ENCODE measurements around the gene SNCAIP. TPM values are rescaled to one million over a fixed set of nuclear protein-coding genes. Genes with fewer than 3 reads are reported as not detected.

Gene SNCAIP
- total RNA-seq, 1 experiment from 2014 or later, result not detected

DNA sequence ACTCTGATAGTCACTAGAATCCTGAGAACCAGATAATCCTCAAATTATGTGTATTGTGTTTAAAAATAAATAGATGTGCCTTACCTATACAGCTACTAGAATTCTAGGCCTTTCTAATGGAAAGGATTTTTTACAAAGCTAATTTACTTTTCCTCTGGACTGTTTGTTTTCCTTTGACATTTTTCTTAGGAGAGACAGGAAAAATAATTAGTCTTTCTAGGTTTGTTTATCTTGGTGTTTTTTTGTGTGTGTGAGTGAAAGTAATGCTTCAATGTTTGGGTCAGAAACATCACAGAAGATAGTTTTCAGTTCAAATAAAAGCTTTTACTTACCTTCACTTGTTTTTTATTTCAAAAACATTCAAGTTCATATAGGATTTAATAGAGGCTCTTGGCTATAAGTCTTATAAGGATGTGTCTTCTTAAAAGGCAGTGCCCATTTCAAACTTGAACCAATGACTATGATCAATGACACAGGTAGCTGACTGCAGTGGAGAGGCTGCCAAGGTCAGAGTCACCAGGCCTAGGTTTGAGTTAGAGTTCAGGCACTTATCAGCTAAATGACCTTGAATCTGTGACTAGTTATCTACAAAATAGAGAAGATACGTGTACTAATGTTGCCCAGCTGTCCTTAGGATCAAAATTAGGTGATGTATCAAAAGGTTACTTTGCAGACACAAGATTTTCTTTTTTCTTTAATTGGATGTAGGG is 92.8 kb downstream of the SNCAIP start:
- DNase-seq (ENCODE audit: low read depth, low spot score), result no peak
- in situ Hi-C loops (cut with HindIII; ENCODE audit: low pct_unique_long_range_greater_than_20kb, low sequenced_read_pairs), result no loop called here

DNA sequence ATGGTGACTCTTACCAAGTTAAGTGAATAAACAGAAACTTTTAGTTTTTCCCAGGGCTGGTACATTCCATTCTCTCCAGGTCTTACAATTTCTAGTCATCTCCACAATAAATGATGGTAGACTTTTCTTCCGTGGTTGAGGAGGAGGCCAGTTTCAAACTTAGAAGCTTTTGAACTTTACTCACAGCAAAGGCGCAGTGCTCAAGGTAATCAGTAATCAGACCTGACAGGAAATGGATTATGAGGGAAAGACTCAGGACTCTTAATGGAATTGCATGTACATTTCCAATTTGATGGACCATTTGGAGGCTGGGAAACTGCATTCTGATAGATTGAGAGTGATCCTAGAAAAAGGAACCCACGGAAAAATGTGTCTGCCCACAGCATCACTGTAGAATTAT is 93.7 kb downstream of the SNCAIP start:
- in situ Hi-C loops (cut with HindIII; ENCODE audit: low pct_unique_long_range_greater_than_20kb, low sequenced_read_pairs), result no loop called here

GRCh38 chr5:122406181-122406580 is 94.1 kb downstream of the SNCAIP start:
- DNase-seq (ENCODE audit: low read depth, low spot score), result no peak
- in situ Hi-C loops (cut with HindIII; ENCODE audit: low pct_unique_long_range_greater_than_20kb, low sequenced_read_pairs), result no loop called here

More for the DNA sequence above, 93.7 kb downstream of the SNCAIP start:
- no peak for DNase-seq (ENCODE audit: low read depth, low spot score)

DNA sequence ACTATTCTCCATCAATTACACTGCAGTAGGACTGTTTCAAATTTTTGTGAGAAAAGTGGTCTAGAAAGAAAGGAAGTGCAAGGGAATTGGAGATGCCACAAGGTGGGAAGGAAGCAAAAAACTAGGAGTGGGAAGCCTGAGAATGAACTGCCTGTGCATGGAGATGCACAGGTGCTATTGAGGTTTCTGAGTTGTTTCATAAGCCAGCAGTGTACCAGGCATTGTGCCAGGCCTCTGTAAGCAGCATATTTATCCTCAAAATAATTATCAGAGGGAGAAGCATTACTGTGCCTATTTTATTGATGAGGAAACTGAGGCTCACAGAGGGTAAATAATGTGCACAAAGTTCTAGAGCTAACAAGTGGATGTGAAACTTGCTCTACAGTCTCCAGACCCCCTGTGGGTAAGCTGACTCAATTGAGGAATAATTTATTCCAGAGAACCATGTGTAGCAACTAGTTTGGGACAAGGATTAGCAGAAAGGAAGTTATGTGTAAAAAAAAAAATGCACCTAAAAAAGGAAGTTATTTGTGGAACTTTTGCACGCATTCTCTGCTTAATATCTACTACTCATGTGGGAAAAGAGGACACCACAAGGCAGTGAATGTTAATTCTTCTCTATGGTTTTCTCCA is 96.7 kb downstream of the SNCAIP start:
- in situ Hi-C loops (cut with HindIII; ENCODE audit: low pct_unique_long_range_greater_than_20kb, low sequenced_read_pairs), result no loop called here
- no peak for DNase-seq (ENCODE audit: low read depth, low spot score)

GRCh38 chr5:122412966-122413365 is 100.9 kb downstream of the SNCAIP start:
- no peak for DNase-seq (ENCODE audit: low read depth, low spot score)
- in situ Hi-C loops (cut with HindIII; ENCODE audit: low pct_unique_long_range_greater_than_20kb, low sequenced_read_pairs), result no loop called here

GRCh38 chr5:122413722-122414121 is 101.7 kb downstream of the SNCAIP start:
- DNase-seq (ENCODE audit: low read depth, low spot score), result no peak
- in situ Hi-C loops (cut with HindIII; ENCODE audit: low pct_unique_long_range_greater_than_20kb, low sequenced_read_pairs), result no loop called here

DNA sequence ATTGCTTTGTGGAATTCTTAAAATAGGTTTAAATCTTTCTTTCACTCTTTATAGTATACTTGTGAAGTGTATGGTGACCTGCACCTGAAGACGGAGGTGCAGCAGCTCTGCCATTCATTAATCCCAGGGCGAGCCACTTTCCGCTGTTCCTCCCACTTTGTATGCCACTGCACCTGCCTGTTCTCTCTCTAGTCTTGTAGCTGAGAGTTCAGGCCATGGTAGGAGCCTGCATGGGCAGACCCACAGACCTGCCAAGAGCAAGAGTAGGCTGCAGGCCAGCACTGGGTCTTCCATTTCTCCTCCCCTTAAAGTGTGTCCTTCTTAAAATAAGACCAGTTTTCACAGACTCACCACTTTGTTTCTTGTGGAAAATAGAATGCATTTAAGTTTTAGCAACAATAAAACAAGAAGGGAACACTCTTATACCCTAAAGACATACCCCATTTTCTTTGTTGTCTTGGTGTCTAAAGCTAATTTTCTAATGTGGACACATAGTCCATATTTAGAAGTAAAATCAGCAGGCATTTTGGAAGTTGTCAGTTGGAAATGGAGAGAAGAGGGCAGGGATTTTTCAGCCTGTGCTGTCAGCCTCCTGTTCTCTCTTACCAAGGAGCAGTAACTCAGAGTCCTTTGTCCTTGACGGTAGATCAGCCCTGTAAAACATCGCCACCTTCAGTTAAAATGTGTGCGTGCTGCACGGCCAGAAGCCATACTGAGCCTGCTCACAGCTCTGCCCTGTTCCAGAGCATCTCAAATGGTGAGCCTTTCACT is 103.2 kb downstream of the SNCAIP start:
- in situ Hi-C loops (cut with HindIII; ENCODE audit: low pct_unique_long_range_greater_than_20kb, low sequenced_read_pairs), result no loop called here
- peak; percentile 70 for DNase-seq (ENCODE audit: low read depth, low spot score)

- in situ Hi-C loops (cut with HindIII; ENCODE audit: low pct_unique_long_range_greater_than_20kb, low sequenced_read_pairs), result no loop called here
- no peak for DNase-seq (ENCODE audit: low read depth, low spot score)
These were observed 103.7 kb downstream of the SNCAIP start for GRCh38 chr5:122415801-122416120.

- no peak for DNase-seq (ENCODE audit: low read depth, low spot score)
- in situ Hi-C loops (cut with HindIII; ENCODE audit: low pct_unique_long_range_greater_than_20kb, low sequenced_read_pairs), result no loop called here
These were observed 107.3 kb downstream of the SNCAIP start for GRCh38 chr5:122419142-122419894.

GRCh38 chr5:122420091-122420490 is 108.1 kb downstream of the SNCAIP start:
- in situ Hi-C loops (cut with HindIII; ENCODE audit: low pct_unique_long_range_greater_than_20kb, low sequenced_read_pairs), result no loop called here

GRCh38 chr5:122420537-122421236 is 108.7 kb downstream of the SNCAIP start:
- in situ Hi-C loops (cut with HindIII; ENCODE audit: low pct_unique_long_range_greater_than_20kb, low sequenced_read_pairs), result no loop called here
- DNase-seq (ENCODE audit: low read depth, low spot score), result no peak

More at GRCh38 chr5:122420091-122420490, 108.1 kb downstream of the SNCAIP start:
- no peak for DNase-seq (ENCODE audit: low read depth, low spot score)

DNA sequence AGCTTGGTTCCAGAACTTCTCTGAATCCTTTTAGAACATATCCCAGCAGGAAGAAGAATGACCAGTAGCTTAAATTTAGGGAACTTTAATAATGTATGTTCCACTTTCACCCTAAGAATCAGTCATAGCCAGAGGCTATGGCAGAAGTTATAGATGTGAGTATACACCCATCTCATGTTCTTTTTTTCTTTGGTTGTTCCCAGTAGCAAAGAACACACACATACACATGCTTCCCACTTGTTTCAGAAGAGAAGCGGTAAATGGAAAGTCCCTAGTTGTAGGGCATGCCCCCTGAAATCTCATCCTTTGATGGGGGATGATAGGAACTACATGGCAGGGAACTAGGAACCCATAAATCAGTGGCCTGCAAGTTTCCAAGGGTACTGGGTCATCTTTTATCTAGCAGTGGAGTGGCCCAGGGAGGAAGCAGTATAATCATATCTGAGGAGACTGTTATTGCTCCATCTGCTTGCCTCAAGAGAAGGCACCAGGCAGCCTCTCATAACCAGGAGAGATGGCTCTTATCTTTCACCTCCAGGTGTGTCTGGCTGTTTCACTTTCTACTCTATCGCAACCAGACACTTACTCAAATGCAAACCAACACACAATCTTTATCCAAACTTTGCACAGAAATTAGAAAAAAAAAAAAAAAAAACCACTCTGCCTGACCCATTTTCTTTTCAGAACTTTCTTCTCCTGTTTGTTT is 109.5 kb downstream of the SNCAIP start:
- DNase-seq (ENCODE audit: low read depth, low spot score), result no peak
- in situ Hi-C loops (cut with HindIII; ENCODE audit: low pct_unique_long_range_greater_than_20kb, low sequenced_read_pairs), result no loop called here

- in situ Hi-C loops (cut with HindIII; ENCODE audit: low pct_unique_long_range_greater_than_20kb, low sequenced_read_pairs), result no loop called here
- DNase-seq (ENCODE audit: low read depth, low spot score), result no peak
These were observed 111.2 kb downstream of the SNCAIP start for GRCh38 chr5:122423221-122423620.

DNA sequence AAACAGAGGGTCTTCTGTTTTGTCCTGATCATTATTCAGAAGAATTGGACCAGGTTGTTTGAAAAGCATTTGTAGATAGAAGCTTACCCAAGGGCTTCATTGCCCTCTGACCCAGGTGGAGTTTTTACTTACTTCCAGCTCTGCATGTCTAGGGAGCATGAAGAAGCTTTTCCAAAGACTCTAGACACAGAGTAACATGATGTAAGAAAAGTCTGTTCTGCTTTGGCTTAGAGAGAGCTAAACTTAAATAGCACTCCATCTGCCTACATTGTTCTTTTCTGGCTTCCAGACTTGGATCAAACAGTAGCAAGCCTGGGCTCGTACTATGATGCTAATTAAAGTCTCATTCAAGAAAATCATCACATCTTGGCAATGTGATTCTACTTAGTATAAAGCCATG is 112.1 kb downstream of the SNCAIP start:
- DNase-seq (ENCODE audit: low read depth, low spot score), result no peak
- in situ Hi-C loops (cut with HindIII; ENCODE audit: low pct_unique_long_range_greater_than_20kb, low sequenced_read_pairs), result no loop called here

DNA sequence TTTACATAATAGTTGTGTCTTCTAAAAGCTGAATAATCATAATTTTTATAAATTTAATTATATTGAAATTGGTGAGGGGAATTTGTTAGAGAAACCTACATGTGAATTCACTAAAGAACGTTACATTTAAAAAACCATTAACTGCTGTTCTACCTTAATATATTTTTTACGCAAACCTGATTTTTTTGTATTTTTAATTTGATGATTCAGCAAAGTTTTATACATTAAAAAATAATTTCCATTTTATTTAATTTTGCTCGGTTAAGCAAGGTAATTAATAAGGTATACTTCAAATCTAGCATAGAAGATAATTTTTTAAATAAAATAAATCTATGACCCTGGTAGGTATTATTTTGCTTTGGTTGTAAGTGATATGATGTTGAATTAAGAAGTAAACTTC is 114.3 kb downstream of the SNCAIP start:
- DNase-seq (ENCODE audit: low read depth, low spot score), result no peak
- in situ Hi-C loops (cut with HindIII; ENCODE audit: low pct_unique_long_range_greater_than_20kb, low sequenced_read_pairs), result no loop called here

GRCh38 chr5:122427621-122428020 is 115.6 kb downstream of the SNCAIP start:
- in situ Hi-C loops (cut with HindIII; ENCODE audit: low pct_unique_long_range_greater_than_20kb, low sequenced_read_pairs), result no loop called here
- no peak for DNase-seq (ENCODE audit: low read depth, low spot score)
